Stomach (tissue), 9 donors: Measurements from ENCODE around the gene MEGF9. TPM values are rescaled to one million over a fixed set of nuclear protein-coding genes. Genes with fewer than 3 reads are reported as not detected.

Experiments
- DNase-seq, 2 donors: peaks; one replicate each; pipeline versions ENCODE4 v3.0.0 to v3.0.0-alpha.2; 2013 to 2019
- H3K27ac ChIP-seq, 5 donors: fragments of 200-600 bp in 4 of 5; sonication (generic) in 4 of 5; one replicate each; pipeline ENCODE4 v1.5.1; 2013 to 2019; ENCODE audit warnings: mild to moderate bottlenecking in 1 of 5, moderate library complexity in 1 of 5
- H3K27me3 ChIP-seq, 3 donors: fragments of 200-600 bp; sonication (generic); one replicate each; pipeline ENCODE4 v1.5.1; 2017 to 2019; ENCODE audit warnings: mixed run types in 1 of 3
- H3K36me3 ChIP-seq, 4 donors: fragments of 200-600 bp; sonication (generic); 1 replicate in 3 of 4; 2 replicates in 1 of 4; pipeline ENCODE4 v1.5.1; 2016 to 2019
- H3K4me1 ChIP-seq, 4 donors: fragments of 200-600 bp; sonication (generic); one replicate each; pipeline ENCODE4 v1.5.1; 2016 to 2019
- H3K4me3 ChIP-seq, 4 donors: fragments of 200-600 bp; sonication (generic) in 3 of 4; one replicate each; pipeline ENCODE4 v1.5.1; 2016 to 2019; ENCODE audit warnings: mild to moderate bottlenecking in 1 of 4
- H3K9me3 ChIP-seq, 4 donors: fragments of 200-600 bp; sonication (generic); one replicate each; pipeline ENCODE4 v1.5.1; 2016 to 2019
- EP300 ChIP-seq: sonication (generic); formaldehyde crosslinking; IDR thresholded peaks from one replicate; pipeline ENCODE4 v1.6.1; 2017; ENCODE audit warnings: antibody characterized with exemption
- POLR2A ChIP-seq, 4 donors: fragments of 450-650 bp; IDR thresholded peaks; one replicate each; pipeline ENCODE4 v1.6.1; 2016; ENCODE audit warnings: antibody characterized with exemption in 4 of 4, control low read depth in 2 of 4, mild to moderate bottlenecking in 1 of 4, moderate library complexity in 1 of 4
- POLR2AphosphoS5 ChIP-seq, 3 donors: sonication (generic); formaldehyde crosslinking; IDR thresholded peaks; one replicate each; pipeline ENCODE4 v1.6.1; 2016; ENCODE audit warnings: antibody characterized with exemption in 3 of 3
- WGBS, 5 donors: extraction: QIAGEN DNeasy Blood & Tissue Kit in 3 of 5; methylation state at CpG; one replicate each; pipeline versions ENCODE4 v1.1.5 to v1.1.7; 2013 to 2018; 5-methylcytosine and 5-hydroxymethylcytosine counted together
- intact Hi-C: fragments of 100-400 bp; cut with DNase I; formaldehyde crosslinking; loops from one replicate; pipeline ENCODE4 v1.15.1; 2023; ENCODE audit warnings: low total_unique reads
- polyA plus RNA-seq, 3 donors: library from polyadenylated mRNA; stranded (reverse); fragments of 200-250 nt; gene quantifications; one replicate each; pipeline ENCODE4 v1.2.3, GENCODE V29; 2013
- total RNA-seq, 5 donors: library from RNA; depleted of rRNA; stranded (reverse); fragments of >200 nt; gene quantifications; one replicate each; pipeline versions ENCODE4 v1.1.0 to v1.2.3, GENCODE V29; 2014 to 2016
- TF ChIP-seq, protein P1 (sequence below), 7 experiments: fragments of 450-650 bp in 4 of 7; fragments of 200-600 bp in 3 of 7; sonication (generic) in 3 of 7; IDR thresholded peaks; one replicate each; pipeline ENCODE4 v1.5.1; 2016 to 2019; ENCODE audit warnings: antibody characterized with exemption in 7 of 7, control low read depth in 2 of 7, mild to moderate bottlenecking in 1 of 7
- donor health status: healthy with polysubstance abuse.
- donor health status: Bipolar disorder and iron deficiency.
- donor health status: healthy.

Gene MEGF9
- total and polyA plus RNA-seq, 8 donors = 3.5 to 26.8 (median 8.1) TPM

DNA sequence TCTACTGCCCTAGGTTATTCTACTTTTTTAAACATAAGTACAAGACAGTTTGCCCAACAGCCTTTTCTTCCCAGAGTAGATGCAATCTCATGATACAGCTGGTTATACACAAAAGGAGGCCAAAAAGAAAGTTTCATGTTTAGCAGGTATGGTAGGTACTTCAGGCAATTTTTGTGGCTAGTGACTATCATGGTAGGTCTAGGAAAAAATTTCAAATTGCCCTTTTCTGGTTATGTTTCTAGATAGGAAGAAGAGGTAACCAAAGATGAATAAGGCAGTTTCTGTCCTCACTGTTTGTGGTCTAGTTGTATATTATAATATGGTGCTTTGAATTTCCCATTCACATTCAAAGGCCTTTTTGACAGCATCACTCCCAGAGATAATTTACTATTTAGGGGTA lies 19.7 kb downstream of the MEGF9 start:
- Histone ChIP-seq H3K4me1 (peaks cover 6 to 57% (median 26%) of the 10 kb centered on the region in 4 donors), H3K36me3 (no peaks in the 10 kb centered on the region), H3K9me3 (no peaks in the 10 kb centered on the region), H3K27me3 (no peaks in the 10 kb centered on the region), H3K4me3 (no peak overlapping the region), H3K27ac (no peak overlapping the region)
- TF ChIP-seq EP300 = no peak
- TF ChIP-seq POLR2A (IDR thresholded peaks at IDR 0.05) = no peak
- no peak for TF ChIP-seq POLR2AphosphoS5 (IDR thresholded peaks at IDR 0.05)
- TF ChIP-seq, protein P1, sequence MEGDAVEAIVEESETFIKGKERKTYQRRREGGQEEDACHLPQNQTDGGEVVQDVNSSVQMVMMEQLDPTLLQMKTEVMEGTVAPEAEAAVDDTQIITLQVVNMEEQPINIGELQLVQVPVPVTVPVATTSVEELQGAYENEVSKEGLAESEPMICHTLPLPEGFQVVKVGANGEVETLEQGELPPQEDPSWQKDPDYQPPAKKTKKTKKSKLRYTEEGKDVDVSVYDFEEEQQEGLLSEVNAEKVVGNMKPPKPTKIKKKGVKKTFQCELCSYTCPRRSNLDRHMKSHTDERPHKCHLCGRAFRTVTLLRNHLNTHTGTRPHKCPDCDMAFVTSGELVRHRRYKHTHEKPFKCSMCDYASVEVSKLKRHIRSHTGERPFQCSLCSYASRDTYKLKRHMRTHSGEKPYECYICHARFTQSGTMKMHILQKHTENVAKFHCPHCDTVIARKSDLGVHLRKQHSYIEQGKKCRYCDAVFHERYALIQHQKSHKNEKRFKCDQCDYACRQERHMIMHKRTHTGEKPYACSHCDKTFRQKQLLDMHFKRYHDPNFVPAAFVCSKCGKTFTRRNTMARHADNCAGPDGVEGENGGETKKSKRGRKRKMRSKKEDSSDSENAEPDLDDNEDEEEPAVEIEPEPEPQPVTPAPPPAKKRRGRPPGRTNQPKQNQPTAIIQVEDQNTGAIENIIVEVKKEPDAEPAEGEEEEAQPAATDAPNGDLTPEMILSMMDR (IDR thresholded peaks at IDR 0.05) = no peak
- intact Hi-C loops = no loop called here
- no peak for DNase-seq

DNA sequence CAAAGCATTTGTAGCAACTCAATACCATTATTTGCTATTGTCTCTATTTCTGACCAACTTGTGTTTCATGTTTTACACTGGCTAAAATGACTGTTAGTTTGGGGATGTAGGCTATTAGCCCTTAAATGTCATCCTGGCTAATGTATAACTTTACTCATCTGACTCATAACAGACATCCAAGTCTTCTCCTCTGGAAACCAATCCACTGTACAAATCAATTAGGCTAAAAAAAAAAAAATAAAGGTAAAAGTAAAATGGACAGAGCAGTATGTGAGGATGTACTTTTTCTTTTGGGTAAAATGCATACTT lies 20.6 kb downstream of the MEGF9 start:
- H3K4me3 ChIP-seq = no peak overlapping the region
- no peaks in the 10 kb centered on the region for H3K27me3 ChIP-seq
- H3K36me3 ChIP-seq = no peaks in the 10 kb centered on the region
- no peaks in the 10 kb centered on the region for H3K9me3 ChIP-seq
- TF ChIP-seq EP300 (no peak), POLR2AphosphoS5 (IDR thresholded peaks at IDR 0.05) (no peak), POLR2A (IDR thresholded peaks at IDR 0.05) (no peak)
- TF ChIP-seq, protein P1 (IDR thresholded peaks at IDR 0.05) = no peak
- intact Hi-C loops = no loop called here
- peaks cover 6 to 60% (median 28%) of the 10 kb centered on the region in 4 donors for H3K4me1 ChIP-seq
- DNase-seq = no peak
- H3K27ac ChIP-seq = peak overlapping the region in 1 of 5 donors; percentile 36

DNA sequence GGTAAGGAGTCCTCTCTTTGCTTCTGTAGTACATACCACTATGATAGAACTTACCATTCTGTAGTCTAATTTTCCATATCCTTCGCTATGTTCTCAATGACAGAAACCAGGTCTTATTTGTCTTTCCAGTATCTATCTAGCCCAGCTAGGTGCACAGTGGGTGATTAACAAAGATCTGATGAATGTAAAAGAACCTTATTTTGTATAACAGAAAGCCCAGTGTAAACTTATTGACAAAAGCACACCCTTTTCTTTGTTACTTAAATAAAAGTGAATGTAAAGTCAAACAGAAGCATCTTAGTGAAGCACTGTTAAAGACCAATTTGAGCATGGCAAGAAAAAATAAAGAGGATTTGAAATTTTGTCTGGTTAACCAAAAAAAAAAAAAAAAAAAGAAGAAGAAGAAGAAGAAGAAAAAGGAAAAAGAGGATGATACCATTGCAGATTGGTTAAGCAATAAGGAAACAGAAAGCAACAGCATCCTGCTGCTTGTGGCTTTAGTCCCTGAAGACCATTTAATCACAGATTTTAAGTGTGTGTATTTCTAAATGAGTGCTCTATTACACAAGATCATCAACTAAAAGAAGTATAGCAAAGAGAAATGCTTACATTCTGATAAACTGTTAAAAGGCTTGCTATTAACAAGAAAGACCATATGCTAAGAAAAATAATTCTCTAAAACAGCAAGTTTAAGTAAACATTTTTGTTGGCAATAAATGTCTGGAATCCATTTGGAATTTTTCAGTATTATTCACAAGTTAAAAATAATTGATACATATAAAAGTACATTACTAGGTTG lies 21.2 kb downstream of the MEGF9 start:
- H3K36me3 ChIP-seq = no peaks in the 10 kb centered on the region
- TF ChIP-seq EP300 (no peak), POLR2A (IDR thresholded peaks at IDR 0.05) (no peak), POLR2AphosphoS5 (IDR thresholded peaks at IDR 0.05) (no peak)
- TF ChIP-seq, protein P1 (IDR thresholded peaks at IDR 0.05) = no peak

DNA sequence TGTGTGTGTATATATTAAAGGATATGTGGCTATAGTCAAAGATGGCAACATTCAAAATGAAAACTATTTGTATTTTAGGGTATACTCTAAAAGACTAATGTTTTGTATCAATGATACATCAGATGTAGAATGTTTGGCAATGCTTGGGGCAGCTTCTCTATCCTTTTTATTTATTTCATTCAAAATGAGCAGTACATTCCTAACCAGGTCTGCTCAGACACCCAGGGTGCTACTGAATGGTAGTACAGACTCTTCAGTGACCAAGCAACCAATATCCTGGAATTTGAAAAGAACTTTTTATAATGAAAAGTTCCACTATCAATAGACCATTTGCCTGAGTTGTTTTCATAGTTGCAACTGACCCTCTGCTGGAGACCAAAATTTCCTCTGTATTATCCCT lies 23.9 kb downstream of the MEGF9 start:
- Histone ChIP-seq H3K4me1 (peaks cover 0 to 60% (median 27%) of the 10 kb centered on the region in 4 donors), H3K27ac (no peak overlapping the region), H3K36me3 (no peaks in the 10 kb centered on the region), H3K9me3 (no peaks in the 10 kb centered on the region), H3K4me3 (no peak overlapping the region), H3K27me3 (no peaks in the 10 kb centered on the region)
- TF ChIP-seq, protein P1 (IDR thresholded peaks at IDR 0.05) = no peak
- TF ChIP-seq EP300 (no peak), POLR2A (IDR thresholded peaks at IDR 0.05) (no peak), POLR2AphosphoS5 (IDR thresholded peaks at IDR 0.05) (no peak)
- DNase-seq = no peak
- intact Hi-C loops = no loop called here

More for the DNA sequence above, 21.2 kb downstream of the MEGF9 start:
- intact Hi-C loops = no loop called here
- DNase-seq = peak in 1 of 2 donors; percentile 57
- Histone ChIP-seq H3K9me3 (no peaks in the 10 kb centered on the region), H3K27ac (peak overlapping the region in 1 of 5 donors; percentile 36), H3K27me3 (no peaks in the 10 kb centered on the region), H3K4me3 (no peak overlapping the region), H3K4me1 (peaks cover 6 to 57% (median 30%) of the 10 kb centered on the region in 4 donors)
- WGBS, 5 donors = 41 to 84% (median 57%) methylated on average over 1 of the region's 1 CpG
